Caco-2 (cell line): Measurements from ENCODE around the gene IMP3. TPM values are rescaled to one million over a fixed set of nuclear protein-coding genes. Genes with fewer than 3 reads are reported as not detected.

Experiments
- BruUV-seq: library from RNA; stranded (reverse); fragments of 400-500 nt; replicated peaks from 2 replicates; lab custom pipeline; 2021; lab: Mats Ljungman, UMichigan
- CTCF ChIA-PET: fragments of 300-600 bp; sonication (Branson Sonifier 250); formaldehyde crosslinking; loops from one replicate; lab custom pipeline; 2022; ENCODE audit warnings: antibody characterized with exemption; lab: Charles Lee
- POLR2A ChIA-PET: fragments of 300-600 bp; sonication (Branson Sonifier 250); formaldehyde crosslinking; loops from one replicate; lab custom pipeline; 2022; ENCODE audit warnings: antibody characterized with exemption; lab: Charles Lee
- DNase-seq, 2 experiments: peaks; one replicate each; pipeline versions ENCODE4 v3.0.0 to v3.0.0-alpha.2; 2020 to 2022
- H3K27me3 ChIP-seq: replicated peaks from 2 replicates; pipeline ENCODE4 v1.6.0; 2011; ENCODE audit warnings: low read length; ENCODE audit not compliant: control insufficient read depth, insufficient read depth
- H3K36me3 ChIP-seq: 2 replicates; pipeline ENCODE4 v1.5.1; 2011; ENCODE audit warnings: low read length; ENCODE audit not compliant: control insufficient read depth, insufficient read depth
- H3K4me1 ChIP-seq: fragments of 250-450 bp; sonication (Bioruptor Pico); 2 replicates; pipeline ENCODE4 v1.5.1; 2020; ENCODE audit warnings: mild to moderate bottlenecking
- H3K4me3 ChIP-seq: 2 replicates; pipeline ENCODE4 v1.5.1; 2011; ENCODE audit warnings: low read depth, mild to moderate bottlenecking, control low read depth, low read length
- H3K9me3 ChIP-seq: fragments of 250-450 bp; sonication (Bioruptor Pico); 2 replicates; pipeline ENCODE4 v1.5.1; 2020; ENCODE audit warnings: mild to moderate bottlenecking, moderate library complexity
- H3K27ac Mint-ChIP-seq: one replicate; pipeline ENCODE4 v1.8.0; 2022; ENCODE audit warnings: mixed read lengths; ENCODE audit not compliant: unreplicated experiment
- H3K27me3 Mint-ChIP-seq: one replicate; pipeline ENCODE4 v1.8.0; 2022; ENCODE audit warnings: mixed read lengths; ENCODE audit not compliant: insufficient read depth, unreplicated experiment
- H3K36me3 Mint-ChIP-seq: one replicate; pipeline ENCODE4 v1.8.0; 2022; ENCODE audit warnings: mild to moderate bottlenecking, mixed read lengths; ENCODE audit not compliant: insufficient read depth, unreplicated experiment
- H3K4me1 Mint-ChIP-seq: one replicate; pipeline ENCODE4 v1.8.0; 2022; ENCODE audit warnings: low read depth, mixed read lengths; ENCODE audit not compliant: unreplicated experiment
- H3K4me3 Mint-ChIP-seq: one replicate; pipeline ENCODE4 v1.8.0; 2022; ENCODE audit warnings: mild to moderate bottlenecking, moderate library complexity, mixed read lengths; ENCODE audit not compliant: unreplicated experiment
- H3K9me3 Mint-ChIP-seq: one replicate; pipeline ENCODE4 v1.8.0; 2022; ENCODE audit warnings: mixed read lengths; ENCODE audit not compliant: unreplicated experiment
- CTCF ChIP-seq, 2 experiments: fragments of 200-600 bp in 1 of 2; IDR thresholded peaks; 1 replicate in 1 of 2; 2 replicates in 1 of 2; pipeline versions ENCODE4 v1.5.1 to v1.8.0; 2011 to 2022; ENCODE audit warnings: antibody characterized with exemption in 1 of 2, control low read depth in 1 of 2, inconsistent platforms in 1 of 2, low read depth in 1 of 2, low read length in 1 of 2, mild to moderate bottlenecking in 1 of 2, moderate library complexity in 1 of 2; ENCODE audit not compliant: insufficient read depth in 1 of 2, severe bottlenecking in 1 of 2, unreplicated experiment in 1 of 2
- intact Hi-C: fragments of 100-400 bp; cut with micrococcal nuclease; formaldehyde crosslinking; loops from one replicate; pipeline ENCODE4 v1.10.0; 2022; ENCODE audit not compliant: unreplicated experiment
- total RNA-seq: library from RNA; stranded (reverse); gene quantifications from 2 replicates; pipeline ENCODE4 v1.2.3, GENCODE V29; 2022

IMP3 gene
- total RNA-seq, 1 experiment from 2014 or later, result 60.4 TPM

- no peak for TF ChIP-seq CTCF (IDR thresholded peaks at IDR 0.05; ENCODE audit: insufficient read depth in 1 of 2, low read depth in 1 of 2, low read length in 1 of 2, severe bottlenecking in 1 of 2, unreplicated experiment in 1 of 2)
- H3K27me3 Mint-ChIP-seq, result no peaks in the 10 kb centered on the region
- CTCF ChIA-PET, result interaction anchor here (1.6 kb wide), 1 partner anchor 27 kb away, joined by 3 read pairs; the partner anchor contains the start of gene SNX33
- no peaks in the 10 kb centered on the region for H3K9me3 Mint-ChIP-seq
- no TSS peak for BruUV-seq
- Histone ChIP-seq H3K27me3 (no peaks in the 10 kb centered on the region), H3K9me3 (no peaks in the 10 kb centered on the region), H3K4me3 (no peak overlapping the region), H3K4me1 (peaks cover 20% of the 10 kb centered on the region), H3K36me3 (no peaks in the 10 kb centered on the region)
- no peak for DNase-seq
- POLR2A ChIA-PET, result interaction anchor here (2.6 kb wide), 1 partner anchor 34 kb away, joined by 9 read pairs; the partner anchor contains the start of gene IMP3
- H3K36me3 Mint-ChIP-seq, result no peaks in the 10 kb centered on the region
- intact Hi-C loops, result no loop called here
- peaks cover 15% of the 10 kb centered on the region for H3K4me1 Mint-ChIP-seq
- no peak overlapping the region for H3K27ac Mint-ChIP-seq
- H3K4me3 Mint-ChIP-seq, result no peak overlapping the region
These were observed 34.3 kb upstream of the IMP3 start for GRCh38 chr15:75674366-75674765.

- intact Hi-C loops, result no loop called here
- H3K36me3 ChIP-seq, result no peaks in the 10 kb centered on the region
- DNase-seq, result no peak
- no peaks in the 10 kb centered on the region for H3K27me3 ChIP-seq
- no peaks in the 10 kb centered on the region for H3K9me3 ChIP-seq
- H3K27ac Mint-ChIP-seq, result peak overlapping the region; percentile 57
- no peaks in the 10 kb centered on the region for H3K9me3 Mint-ChIP-seq
- ChIA-PET CTCF (interaction anchor here (0.8 to 2.0 kb wide), 5 partner anchors 12 to 141 kb away, joined by 3 to 13 read pairs (median 4); partner anchors contain the start of gene SNX33), POLR2A (interaction anchor here (1.9 to 2.6 kb wide), 2 partner anchors 26 to 33 kb away, joined by 9 to 10 read pairs; partner anchors contain the start of genes IMP3 and SNX33)
- peaks cover 7% of the 10 kb centered on the region for H3K4me1 Mint-ChIP-seq
- H3K36me3 Mint-ChIP-seq, result no peaks in the 10 kb centered on the region
- no peak for TF ChIP-seq CTCF (IDR thresholded peaks at IDR 0.05; ENCODE audit: insufficient read depth in 1 of 2, low read depth in 1 of 2, low read length in 1 of 2, severe bottlenecking in 1 of 2, unreplicated experiment in 1 of 2)
- no peak overlapping the region for H3K4me3 Mint-ChIP-seq
- H3K27me3 Mint-ChIP-seq, result no peaks in the 10 kb centered on the region
- BruUV-seq, result no TSS peak
- peaks cover 20% of the 10 kb centered on the region for H3K4me1 ChIP-seq
- no peak overlapping the region for H3K4me3 ChIP-seq
These were observed 33.6 kb upstream of the IMP3 start for GRCh38 chr15:75673426-75674235.

GRCh38 chr15:75672646-75673425, 32.8 kb upstream of the IMP3 start:
- H3K4me3 ChIP-seq, result no peak overlapping the region
- ChIA-PET POLR2A (interaction anchor here (0.5 to 2.6 kb wide), 3 partner anchors 26 to 472 kb away, joined by 3 to 10 read pairs (median 9); partner anchors contain the start of genes IMP3 and SNX33), CTCF (interaction anchor here (0.8 to 2.0 kb wide), 7 partner anchors 8 to 305 kb away, joined by 3 to 13 read pairs (median 3); partner anchors contain the start of genes SNUPN and SNX33)
- H3K36me3 ChIP-seq, result no peaks in the 10 kb centered on the region
- Mint-ChIP-seq H3K4me1 (peaks cover 7% of the 10 kb centered on the region), H3K27ac (peak overlapping the region; percentile 60), H3K9me3 (no peaks in the 10 kb centered on the region), H3K27me3 (no peaks in the 10 kb centered on the region), H3K4me3 (no peak overlapping the region), H3K36me3 (no peaks in the 10 kb centered on the region)
- peak; percentile 26 to 52 for DNase-seq
- H3K27me3 ChIP-seq, result no peaks in the 10 kb centered on the region
- intact Hi-C loops, result loop anchor here (1.0 kb wide), 1 partner anchor 9 kb away; no protein-coding TSS in a partner anchor
- no peaks in the 10 kb centered on the region for H3K9me3 ChIP-seq
- no peak for TF ChIP-seq CTCF (IDR thresholded peaks at IDR 0.05; ENCODE audit: insufficient read depth in 1 of 2, low read depth in 1 of 2, low read length in 1 of 2, severe bottlenecking in 1 of 2, unreplicated experiment in 1 of 2)
- no TSS peak for BruUV-seq
- peaks cover 20% of the 10 kb centered on the region for H3K4me1 ChIP-seq
